ENCODE data around the gene RPL7L1. TPM values are rescaled to one million over a fixed set of nuclear protein-coding genes. Genes with fewer than 3 reads are reported as not detected.

RPL7L1 gene
- total and polyA plus RNA-seq, 8 donors = 23.7 to 43.9 (median 36.8) TPM

DNA sequence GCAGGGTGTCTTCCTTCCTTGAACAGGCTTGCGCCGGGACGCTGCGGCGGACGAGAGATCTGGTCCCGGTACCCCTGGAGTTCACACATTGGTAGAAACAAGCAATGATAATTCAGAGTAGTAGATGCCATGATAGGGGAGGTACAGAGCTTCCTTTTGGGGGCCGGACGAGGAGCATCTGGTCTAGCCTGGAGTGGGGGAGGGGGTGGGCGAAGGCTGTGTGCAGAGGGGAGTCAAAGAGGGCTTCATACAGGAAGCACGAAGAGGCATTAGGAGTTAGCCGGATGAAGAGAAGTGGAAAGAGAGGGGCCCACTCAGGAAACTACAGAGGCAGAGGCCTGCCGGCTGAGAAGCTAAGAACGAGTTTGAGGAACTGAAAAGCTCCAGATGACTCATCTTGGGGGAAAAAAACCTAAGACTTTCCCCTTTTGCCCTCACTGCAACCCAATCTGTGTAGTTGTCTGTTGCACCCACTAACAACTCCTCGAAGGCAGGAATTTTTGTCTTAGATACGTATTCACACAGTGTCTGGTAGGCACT is 50.5 kb downstream of the RPL7L1 start:
- ATAC-seq (peak; percentile 6 to 32 (median 12)), DNase-seq (peak in 1 of 6 donors; percentile 48), FAIRE-seq (no peak)
- Histone ChIP-seq H3K9me3 (no peaks in the 10 kb centered on the region), H3K4me3 (peak overlapping the region; percentile 52 to 84 (median 58)), H3K27ac (peak overlapping the region; percentile 80 to 93 (median 88)), H3K4me1 (peaks cover 0 to 21% (median 18%) of the 10 kb centered on the region in 3 donors), H3K27me3 (no peaks in the 10 kb centered on the region), H3K36me3 (peaks cover 0 to 8% (median 7%) of the 10 kb centered on the region in 3 donors)
- TF ChIP-seq, protein P1, sequence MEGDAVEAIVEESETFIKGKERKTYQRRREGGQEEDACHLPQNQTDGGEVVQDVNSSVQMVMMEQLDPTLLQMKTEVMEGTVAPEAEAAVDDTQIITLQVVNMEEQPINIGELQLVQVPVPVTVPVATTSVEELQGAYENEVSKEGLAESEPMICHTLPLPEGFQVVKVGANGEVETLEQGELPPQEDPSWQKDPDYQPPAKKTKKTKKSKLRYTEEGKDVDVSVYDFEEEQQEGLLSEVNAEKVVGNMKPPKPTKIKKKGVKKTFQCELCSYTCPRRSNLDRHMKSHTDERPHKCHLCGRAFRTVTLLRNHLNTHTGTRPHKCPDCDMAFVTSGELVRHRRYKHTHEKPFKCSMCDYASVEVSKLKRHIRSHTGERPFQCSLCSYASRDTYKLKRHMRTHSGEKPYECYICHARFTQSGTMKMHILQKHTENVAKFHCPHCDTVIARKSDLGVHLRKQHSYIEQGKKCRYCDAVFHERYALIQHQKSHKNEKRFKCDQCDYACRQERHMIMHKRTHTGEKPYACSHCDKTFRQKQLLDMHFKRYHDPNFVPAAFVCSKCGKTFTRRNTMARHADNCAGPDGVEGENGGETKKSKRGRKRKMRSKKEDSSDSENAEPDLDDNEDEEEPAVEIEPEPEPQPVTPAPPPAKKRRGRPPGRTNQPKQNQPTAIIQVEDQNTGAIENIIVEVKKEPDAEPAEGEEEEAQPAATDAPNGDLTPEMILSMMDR (IDR thresholded peaks at IDR 0.05) = no peak
- intact Hi-C loops (cut with DNase I) = no loop called here
- 0 to 1% methylated on average over 16 of the region's 16 CpGs for WGBS, 2 donors

DNA sequence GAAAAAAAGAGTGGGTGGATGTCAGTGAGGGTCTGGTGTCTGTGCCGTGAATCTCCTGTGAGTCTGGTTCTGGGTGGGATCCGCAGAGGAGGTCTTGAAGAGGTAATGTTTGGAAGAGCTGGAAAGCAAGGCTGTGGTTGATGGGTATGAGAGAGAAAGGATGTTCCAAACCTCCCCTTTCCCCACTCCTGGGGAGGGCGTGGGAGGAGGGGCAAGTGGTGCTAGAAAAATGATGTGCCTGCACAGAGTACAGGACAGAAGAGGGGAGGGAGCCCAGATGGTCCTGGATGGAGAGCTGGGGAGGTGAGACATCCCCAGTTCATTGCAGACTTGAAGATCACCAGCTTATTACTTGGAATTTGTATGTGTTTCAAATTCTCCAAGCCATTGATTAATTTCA is 53.0 kb downstream of the RPL7L1 start:
- DNase-seq (no peak), FAIRE-seq (no peak), ATAC-seq (no peak)
- H3K27me3 ChIP-seq = no peaks in the 10 kb centered on the region
- H3K36me3 ChIP-seq = peaks cover 6 to 20% (median 7%) of the 10 kb centered on the region in 3 donors
- H3K4me1 ChIP-seq = peaks cover 3 to 21% (median 18%) of the 10 kb centered on the region in 3 donors
- no peak overlapping the region for H3K27ac ChIP-seq
- intact Hi-C loops (cut with DNase I) = no loop called here
- H3K9me3 ChIP-seq = no peaks in the 10 kb centered on the region
- no peak overlapping the region for H3K4me3 ChIP-seq
- TF ChIP-seq, protein P1 (IDR thresholded peaks at IDR 0.05) = no peak
- 84 to 87% methylated on average over 3 of the region's 3 CpGs for WGBS, 2 donors

DNA sequence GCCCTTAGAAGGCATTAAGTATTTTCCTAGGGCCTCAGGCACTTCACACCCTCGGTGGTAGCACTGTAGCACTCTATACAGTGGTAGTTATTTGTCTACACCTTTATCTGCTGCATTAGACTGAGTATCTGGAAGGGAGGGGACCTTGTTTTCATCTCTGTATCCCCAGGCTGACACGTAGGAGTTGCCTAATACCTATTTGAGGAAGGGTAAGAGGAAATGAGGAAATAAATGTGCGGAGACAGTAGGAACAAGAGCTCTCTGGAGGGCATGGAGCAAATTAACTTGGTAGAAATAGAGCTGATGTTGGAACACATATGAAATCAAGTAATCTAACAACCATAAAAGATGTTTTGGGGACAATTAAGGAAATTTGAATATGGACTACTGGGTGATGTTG is 53.8 kb downstream of the RPL7L1 start:
- H3K27ac ChIP-seq = peak overlapping the region in 1 of 4 donors; percentile 2
- H3K4me3 ChIP-seq = no peak overlapping the region
- TF ChIP-seq, protein P1 (IDR thresholded peaks at IDR 0.05) = no peak
- ATAC-seq (no peak), DNase-seq (no peak), FAIRE-seq (no peak)
- no peaks in the 10 kb centered on the region for H3K27me3 ChIP-seq
- intact Hi-C loops (cut with DNase I) = no loop called here
- H3K36me3 ChIP-seq = peaks cover 6 to 20% (median 7%) of the 10 kb centered on the region in 3 donors
- H3K9me3 ChIP-seq = no peaks in the 10 kb centered on the region
- 49 to 51% methylated on average over 3 of the region's 3 CpGs for WGBS, 2 donors
- peaks cover 10 to 27% (median 26%) of the 10 kb centered on the region in 3 donors for H3K4me1 ChIP-seq

DNA sequence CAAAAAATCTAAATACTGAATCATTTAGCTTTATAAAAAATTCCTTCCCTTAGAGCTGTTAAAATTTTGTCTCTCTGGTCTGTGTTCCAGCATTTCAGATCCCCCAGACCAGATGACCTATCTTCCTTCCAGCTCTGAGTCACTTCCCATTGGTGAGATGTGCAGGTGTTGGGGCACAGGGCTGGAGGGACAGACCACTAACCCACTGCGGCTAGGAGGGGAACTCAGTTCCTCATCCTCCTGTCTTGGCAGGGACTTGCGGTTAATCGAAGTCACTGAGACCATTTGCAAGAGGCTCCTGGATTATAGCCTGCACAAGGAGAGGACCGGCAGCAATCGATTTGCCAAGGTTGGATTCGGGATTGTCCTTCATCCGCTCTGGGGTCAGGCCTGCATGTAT is 55.9 kb downstream of the RPL7L1 start:
- FAIRE-seq = no peak

DNA sequence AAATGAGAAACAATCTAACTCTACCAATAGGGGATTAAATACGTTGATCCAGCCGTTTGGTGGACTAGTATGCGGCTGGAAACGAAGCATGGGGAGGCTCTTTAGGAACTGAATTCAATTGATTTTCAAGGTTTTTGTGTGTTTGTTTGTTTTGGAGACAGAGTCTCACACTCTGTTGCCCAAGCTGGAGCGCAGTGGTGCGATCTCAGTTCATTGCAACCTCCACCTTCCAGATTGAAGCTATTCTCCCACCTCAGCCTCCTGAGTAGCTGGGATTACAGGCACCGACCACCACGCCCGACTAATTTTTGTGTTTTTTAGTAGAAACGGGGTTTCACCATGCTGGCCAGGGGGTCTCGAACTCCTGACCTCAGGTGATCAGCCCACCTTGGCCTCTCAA is 57.0 kb downstream of the RPL7L1 start:
- H3K9me3 ChIP-seq = no peaks in the 10 kb centered on the region
- peaks cover 28 to 35% (median 30%) of the 10 kb centered on the region in 3 donors for H3K4me1 ChIP-seq
- FAIRE-seq (no peak), DNase-seq (no peak), ATAC-seq (no peak)
- 87 to 92% methylated on average over 11 of the region's 11 CpGs for WGBS, 2 donors
- H3K27me3 ChIP-seq = no peaks in the 10 kb centered on the region
- H3K27ac ChIP-seq = no peak overlapping the region
- H3K4me3 ChIP-seq = no peak overlapping the region
- intact Hi-C loops (cut with DNase I) = no loop called here
- TF ChIP-seq, protein P1 (IDR thresholded peaks at IDR 0.05) = no peak
- H3K36me3 ChIP-seq = peaks cover 6 to 20% (median 7%) of the 10 kb centered on the region in 3 donors

More for the DNA sequence above, 55.9 kb downstream of the RPL7L1 start:
- TF ChIP-seq, protein P1 (IDR thresholded peaks at IDR 0.05) = no peak
- no peaks in the 10 kb centered on the region for H3K9me3 ChIP-seq
- H3K27ac ChIP-seq = no peak overlapping the region
- intact Hi-C loops (cut with DNase I) = no loop called here
- no peak overlapping the region for H3K4me3 ChIP-seq
- H3K27me3 ChIP-seq = no peaks in the 10 kb centered on the region
- DNase-seq (no peak), ATAC-seq (no peak)
- H3K36me3 ChIP-seq = peaks cover 6 to 20% (median 7%) of the 10 kb centered on the region in 3 donors
- WGBS, 2 donors = 91 to 92% methylated on average over 7 of the region's 7 CpGs
- peaks cover 18 to 43% (median 34%) of the 10 kb centered on the region in 3 donors for H3K4me1 ChIP-seq
